ENCODE measurements around the gene FUT4.

FUT4 gene

GRCh38 chr11:94519478-94520084, 24.1 kb upstream of the FUT4 start:
- DNase-seq (ENCODE audit: low read depth, low spot score): no peak
- ChIA-PET CTCF (interaction anchor here (0.6 to 13.7 kb wide), 33 partner anchors 8 to 624 kb away, joined by 3 to 270 read pairs (median 6); partner anchors contain the start of genes C11orf97 and FUT4), POLR2A (no interaction called here)
- TF ChIP-seq, protein P1, sequence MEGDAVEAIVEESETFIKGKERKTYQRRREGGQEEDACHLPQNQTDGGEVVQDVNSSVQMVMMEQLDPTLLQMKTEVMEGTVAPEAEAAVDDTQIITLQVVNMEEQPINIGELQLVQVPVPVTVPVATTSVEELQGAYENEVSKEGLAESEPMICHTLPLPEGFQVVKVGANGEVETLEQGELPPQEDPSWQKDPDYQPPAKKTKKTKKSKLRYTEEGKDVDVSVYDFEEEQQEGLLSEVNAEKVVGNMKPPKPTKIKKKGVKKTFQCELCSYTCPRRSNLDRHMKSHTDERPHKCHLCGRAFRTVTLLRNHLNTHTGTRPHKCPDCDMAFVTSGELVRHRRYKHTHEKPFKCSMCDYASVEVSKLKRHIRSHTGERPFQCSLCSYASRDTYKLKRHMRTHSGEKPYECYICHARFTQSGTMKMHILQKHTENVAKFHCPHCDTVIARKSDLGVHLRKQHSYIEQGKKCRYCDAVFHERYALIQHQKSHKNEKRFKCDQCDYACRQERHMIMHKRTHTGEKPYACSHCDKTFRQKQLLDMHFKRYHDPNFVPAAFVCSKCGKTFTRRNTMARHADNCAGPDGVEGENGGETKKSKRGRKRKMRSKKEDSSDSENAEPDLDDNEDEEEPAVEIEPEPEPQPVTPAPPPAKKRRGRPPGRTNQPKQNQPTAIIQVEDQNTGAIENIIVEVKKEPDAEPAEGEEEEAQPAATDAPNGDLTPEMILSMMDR (IDR thresholded peaks at IDR 0.05; ENCODE audit: insufficient read depth, low read length, missing control alignments): peak; percentile 10
- no peak overlapping the region for H3K4me3 ChIP-seq (ENCODE audit: low read depth, low read length)

DNA sequence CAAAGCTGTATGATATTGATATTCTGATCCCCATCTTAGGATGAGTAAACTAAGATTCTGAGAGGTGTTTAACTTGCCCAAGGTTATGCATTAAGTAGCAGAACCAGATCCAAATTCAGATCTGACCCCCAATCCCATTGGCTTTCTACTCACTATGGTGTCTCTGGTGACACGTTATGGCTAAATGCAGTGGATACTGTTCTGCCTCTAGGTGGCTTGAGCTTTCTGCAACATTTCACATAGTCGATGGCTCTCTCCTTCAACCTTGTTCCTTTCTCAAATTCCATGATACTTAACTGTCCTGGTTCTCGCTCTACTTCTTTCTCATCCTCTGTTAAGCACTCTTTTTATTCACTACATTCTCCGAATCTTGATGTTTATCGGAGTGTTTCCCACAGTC, 22.0 kb upstream of the FUT4 start:
- CTCF ChIA-PET: interaction anchor here (0.7 to 13.7 kb wide), 22 partner anchors 10 to 626 kb away, joined by 3 to 270 read pairs (median 7); partner anchors contain the start of gene C11orf97
- H3K4me3 ChIP-seq (ENCODE audit: low read depth, low read length): no peak overlapping the region
- POLR2A ChIA-PET: interaction anchor here (0.7 kb wide), 1 partner anchor 1679 kb away, joined by 3 read pairs; no protein-coding TSS in a partner anchor
- TF ChIP-seq, protein P1 (IDR thresholded peaks at IDR 0.05; ENCODE audit: insufficient read depth, low read length, missing control alignments): peak; percentile 62
- DNase-seq (ENCODE audit: low read depth, low spot score): no peak

GRCh38 chr11:94524341-94524740, 19.4 kb upstream of the FUT4 start:
- TF ChIP-seq, protein P1 (IDR thresholded peaks at IDR 0.05; ENCODE audit: insufficient read depth, low read length, missing control alignments): no peak
- DNase-seq (ENCODE audit: low read depth, low spot score): no peak
- POLR2A ChIA-PET: no interaction called here
- CTCF ChIA-PET: interaction anchor here (0.7 to 13.7 kb wide), 7 partner anchors 19 to 80 kb away, joined by 3 to 270 read pairs (median 5); no protein-coding TSS in a partner anchor
- no peak overlapping the region for H3K4me3 ChIP-seq (ENCODE audit: low read depth, low read length)

DNA sequence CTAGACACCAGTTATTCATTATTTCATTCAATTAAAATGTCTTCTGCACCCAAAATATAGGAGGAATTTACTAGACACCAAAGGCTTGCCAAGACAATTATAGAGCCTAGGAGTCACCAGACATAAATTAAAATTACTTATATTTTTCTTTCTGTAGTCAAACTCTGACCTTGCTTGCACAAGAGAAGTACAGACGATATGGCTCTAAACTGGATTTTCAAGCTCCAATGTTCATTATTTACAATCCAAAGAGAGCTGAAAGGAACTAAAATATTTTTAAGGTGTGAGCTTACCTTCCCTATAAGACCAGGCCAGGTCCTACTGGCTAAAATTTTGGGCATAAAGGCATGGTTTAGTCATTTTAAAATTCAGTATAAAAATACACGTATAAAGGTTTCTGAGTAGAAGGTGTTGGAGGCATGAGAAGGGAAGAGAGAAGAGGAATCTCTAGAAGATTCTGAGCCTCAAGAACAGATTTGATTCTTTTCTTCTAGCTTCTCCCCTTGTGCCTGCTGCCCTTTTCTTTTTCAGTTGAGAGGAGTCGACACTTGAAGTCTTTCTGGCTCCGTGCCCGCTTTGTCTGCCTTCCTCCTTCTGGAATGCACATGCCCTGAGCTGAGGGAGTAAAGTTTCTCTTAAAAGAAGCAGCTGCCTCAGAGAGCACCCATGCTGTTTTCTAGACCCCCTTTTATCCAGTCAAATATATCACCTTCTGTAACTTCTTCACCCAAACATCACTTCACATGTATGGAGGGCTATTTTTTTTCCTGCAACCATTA, 18.0 kb upstream of the FUT4 start:
- CTCF ChIA-PET: interaction anchor here (0.9 to 13.7 kb wide), 8 partner anchors 9 to 79 kb away, joined by 3 to 270 read pairs (median 5); partner anchors contain the start of gene C11orf97
- no peak for DNase-seq (ENCODE audit: low read depth, low spot score)
- POLR2A ChIA-PET: no interaction called here
- TF ChIP-seq, protein P1 (IDR thresholded peaks at IDR 0.05; ENCODE audit: insufficient read depth, low read length, missing control alignments): no peak
- no peak overlapping the region for H3K4me3 ChIP-seq (ENCODE audit: low read depth, low read length)

DNA sequence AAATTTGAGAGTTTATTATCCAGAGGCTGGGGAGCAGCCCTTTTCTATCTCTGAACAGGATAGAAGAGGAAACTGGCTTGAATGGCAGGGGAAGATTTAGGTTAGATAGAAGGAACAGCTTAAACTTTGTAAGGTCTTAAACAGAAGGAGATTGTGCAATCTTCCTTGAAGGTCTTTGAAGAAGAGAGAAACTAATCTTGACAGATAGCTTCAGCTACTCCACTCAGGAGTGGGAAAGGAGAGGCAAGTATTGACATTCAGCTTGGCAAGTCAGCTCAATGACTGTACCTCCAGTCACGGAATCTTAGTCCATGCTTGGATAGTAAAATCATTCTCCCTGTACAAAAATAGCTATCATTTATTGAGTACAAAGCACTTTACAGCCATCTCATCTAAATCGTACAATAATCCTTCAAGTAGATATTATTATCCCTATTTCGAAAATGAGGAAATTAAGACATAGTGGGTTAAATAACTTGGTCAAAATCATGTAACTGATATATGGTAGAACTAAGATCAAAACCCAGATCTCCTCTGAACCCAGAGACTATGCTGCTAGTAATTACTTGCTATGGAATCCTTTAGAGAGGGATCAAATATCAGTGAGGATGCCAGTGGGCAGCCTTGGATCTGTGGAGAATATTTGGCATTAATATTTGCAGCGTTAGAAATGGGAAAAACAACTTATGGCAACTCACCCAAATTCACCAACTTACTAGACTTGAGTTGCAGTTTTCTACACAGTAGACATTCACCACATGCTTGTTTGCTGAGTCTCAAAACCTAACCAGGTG, 16.9 kb upstream of the FUT4 start:
- no peak overlapping the region for H3K4me3 ChIP-seq (ENCODE audit: low read depth, low read length)
- TF ChIP-seq, protein P1 (IDR thresholded peaks at IDR 0.05; ENCODE audit: insufficient read depth, low read length, missing control alignments): no peak
- DNase-seq (ENCODE audit: low read depth, low spot score): no peak
- CTCF ChIA-PET: interaction anchor here (1.3 to 13.7 kb wide), 6 partner anchors 9 to 78 kb away, joined by 3 to 270 read pairs (median 5); no protein-coding TSS in a partner anchor
- POLR2A ChIA-PET: interaction anchor here (0.5 to 0.6 kb wide), 2 partner anchors 398 to 712 kb away, joined by 3 read pairs; partner anchors contain the start of gene PANX1
